Gastrocnemius medialis (tissue), 4 donors: ENCODE data around the gene FRMD6.

Experiments used
- CTCF ChIP-seq, 5 experiments: fragments of 450-650 bp in 3 of 5; fragments of 200-600 bp in 2 of 5; sonication (generic) in 2 of 5; IDR thresholded peaks in 4 of 5; conservative IDR thresholded peaks in 1 of 5; 1 replicate in 4 of 5; 2 replicates in 1 of 5; pipeline ENCODE4 v1.5.1; 2016 to 2019; ENCODE audit warnings: antibody characterized with exemption in 5 of 5, mild to moderate bottlenecking in 3 of 5, moderate library complexity in 3 of 5
- POLR2A ChIP-seq, 2 donors: fragments of 450-650 bp; IDR thresholded peaks; one replicate each; pipeline ENCODE4 v1.6.1; 2017; ENCODE audit warnings: antibody characterized with exemption in 2 of 2, mild to moderate bottlenecking in 2 of 2, moderate library complexity in 2 of 2

GRCh38 chr14:51680031-51680430 lies 28.3 kb downstream of the FRMD6 start:
- TF ChIP-seq CTCF (IDR thresholded peaks at IDR 0.05 in 4 of 5, conservative IDR thresholded peaks at IDR 0.05 in 1 of 5) (no peak), POLR2A (IDR thresholded peaks at IDR 0.05) (no peak)
